Suprapubic skin (tissue), 4 donors: ENCODE data around the gene ZC3HAV1. TPM values are rescaled to one million over a fixed set of nuclear protein-coding genes. Genes with fewer than 3 reads are reported as not detected.

Experiments used
- DNase-seq, 2 donors: peaks; one replicate each; pipeline ENCODE4 v3.0.0-alpha.2; 2019; ENCODE audit warnings: low spot score in 2 of 2
- H3K27ac ChIP-seq: fragments of 200-600 bp; sonication (generic); one replicate; pipeline ENCODE4 v1.5.1; 2019
- H3K27me3 ChIP-seq: fragments of 200-600 bp; sonication (generic); one replicate; pipeline ENCODE4 v1.5.1; 2019
- H3K36me3 ChIP-seq: fragments of 200-600 bp; sonication (generic); one replicate; pipeline ENCODE4 v1.5.1; 2019
- H3K4me1 ChIP-seq: fragments of 200-600 bp; sonication (generic); one replicate; pipeline ENCODE4 v1.5.1; 2019
- H3K4me3 ChIP-seq: fragments of 200-600 bp; sonication (generic); one replicate; pipeline ENCODE4 v1.5.1; 2019; ENCODE audit warnings: mild to moderate bottlenecking
- H3K9me3 ChIP-seq: fragments of 200-600 bp; sonication (generic); one replicate; pipeline ENCODE4 v1.5.1; 2019
- EP300 ChIP-seq: sonication (generic); formaldehyde crosslinking; IDR thresholded peaks from one replicate; pipeline ENCODE4 v1.6.1; 2017; ENCODE audit warnings: antibody characterized with exemption
- POLR2A ChIP-seq, 2 donors: fragments of 450-650 bp; IDR thresholded peaks; one replicate each; pipeline ENCODE4 v1.6.1; 2017; ENCODE audit warnings: antibody characterized with exemption in 2 of 2, mild to moderate bottlenecking in 2 of 2, moderate library complexity in 2 of 2
- POLR2AphosphoS5 ChIP-seq, 3 donors: sonication (generic); formaldehyde crosslinking; IDR thresholded peaks; one replicate each; pipeline ENCODE4 v1.6.1; 2017; ENCODE audit warnings: antibody characterized with exemption in 3 of 3
- WGBS: methylation state at CpG from one replicate; pipeline ENCODE4 v1.1.5; 2018; 5-methylcytosine and 5-hydroxymethylcytosine counted together
- total RNA-seq, 4 donors: library from RNA; depleted of rRNA; stranded (reverse); fragments of >200 nt; gene quantifications; one replicate each; pipeline ENCODE4 v1.1.0, GENCODE V29; 2016
- TF ChIP-seq, protein P1 (sequence below), 2 donors: fragments of 200-600 bp in 1 of 2; fragments of 450-650 bp in 1 of 2; sonication (generic) in 1 of 2; IDR thresholded peaks; one replicate each; pipeline ENCODE4 v1.5.1; 2016 to 2019; ENCODE audit warnings: antibody characterized with exemption in 2 of 2, mild to moderate bottlenecking in 1 of 2, moderate library complexity in 1 of 2

ZC3HAV1 gene
- total RNA-seq, 4 donors from 2014 or later: 27.0 to 34.4 (median 29.8) TPM

DNA sequence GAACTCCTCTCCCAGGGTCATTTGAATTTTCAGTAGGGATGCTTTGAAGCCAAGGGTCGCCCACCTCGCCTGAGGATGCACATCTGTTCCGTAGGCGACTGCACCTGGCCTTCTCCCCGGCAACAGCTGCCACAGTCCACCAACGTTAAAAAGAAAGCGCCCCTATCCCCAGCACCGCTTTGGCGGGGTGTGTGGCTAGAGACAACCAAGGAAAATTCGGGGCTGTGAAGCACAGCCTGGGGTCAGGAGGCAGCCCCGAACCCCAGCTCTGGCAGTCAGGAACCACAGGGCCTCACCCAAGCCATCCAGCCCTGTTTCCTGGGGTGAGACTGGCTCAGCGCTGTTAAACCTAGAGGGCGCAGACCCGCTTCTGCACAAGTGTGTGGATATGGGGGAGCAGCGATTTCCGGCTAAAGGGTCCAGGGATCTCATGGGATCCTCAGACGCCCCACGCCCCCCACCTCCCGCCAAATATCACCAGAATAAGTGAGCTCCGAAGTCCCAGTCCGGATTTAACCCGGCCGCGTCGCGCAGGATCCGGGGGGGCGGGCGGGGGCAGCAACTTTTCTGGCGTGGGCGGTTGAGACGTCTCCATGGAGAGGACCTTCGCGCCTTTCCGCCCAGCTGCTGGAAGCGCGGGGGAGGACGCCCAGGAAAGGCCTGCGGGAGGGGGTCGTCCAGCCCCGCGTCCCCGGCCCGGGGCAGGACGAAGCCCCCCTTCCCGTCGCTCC is 74.5 kb downstream of the ZC3HAV1 start:
- WGBS: 6% methylated on average over 35 of the region's 47 CpGs
- peak in 1 of 2 donors; percentile 62 for DNase-seq
- Histone ChIP-seq H3K36me3 (peaks cover 5% of the 10 kb centered on the region), H3K4me3 (peak overlapping the region; percentile 85), H3K4me1 (peaks cover 39% of the 10 kb centered on the region), H3K27me3 (no peaks in the 10 kb centered on the region), H3K27ac (peak overlapping the region; percentile 83), H3K9me3 (no peaks in the 10 kb centered on the region)
- TF ChIP-seq, protein P1, sequence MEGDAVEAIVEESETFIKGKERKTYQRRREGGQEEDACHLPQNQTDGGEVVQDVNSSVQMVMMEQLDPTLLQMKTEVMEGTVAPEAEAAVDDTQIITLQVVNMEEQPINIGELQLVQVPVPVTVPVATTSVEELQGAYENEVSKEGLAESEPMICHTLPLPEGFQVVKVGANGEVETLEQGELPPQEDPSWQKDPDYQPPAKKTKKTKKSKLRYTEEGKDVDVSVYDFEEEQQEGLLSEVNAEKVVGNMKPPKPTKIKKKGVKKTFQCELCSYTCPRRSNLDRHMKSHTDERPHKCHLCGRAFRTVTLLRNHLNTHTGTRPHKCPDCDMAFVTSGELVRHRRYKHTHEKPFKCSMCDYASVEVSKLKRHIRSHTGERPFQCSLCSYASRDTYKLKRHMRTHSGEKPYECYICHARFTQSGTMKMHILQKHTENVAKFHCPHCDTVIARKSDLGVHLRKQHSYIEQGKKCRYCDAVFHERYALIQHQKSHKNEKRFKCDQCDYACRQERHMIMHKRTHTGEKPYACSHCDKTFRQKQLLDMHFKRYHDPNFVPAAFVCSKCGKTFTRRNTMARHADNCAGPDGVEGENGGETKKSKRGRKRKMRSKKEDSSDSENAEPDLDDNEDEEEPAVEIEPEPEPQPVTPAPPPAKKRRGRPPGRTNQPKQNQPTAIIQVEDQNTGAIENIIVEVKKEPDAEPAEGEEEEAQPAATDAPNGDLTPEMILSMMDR (IDR thresholded peaks at IDR 0.05): no peak
- no peak for TF ChIP-seq POLR2A (IDR thresholded peaks at IDR 0.05)
- no peak for TF ChIP-seq EP300
- no peak for TF ChIP-seq POLR2AphosphoS5 (IDR thresholded peaks at IDR 0.05)

GRCh38 chr7:139034336-139034735 is 75.2 kb downstream of the ZC3HAV1 start:
- 76% methylated on average over 5 of the region's 5 CpGs for WGBS
- DNase-seq: no peak
- H3K27me3 ChIP-seq: no peaks in the 10 kb centered on the region
- H3K4me3 ChIP-seq: peak overlapping the region; percentile 85
- TF ChIP-seq, protein P1 (IDR thresholded peaks at IDR 0.05): no peak
- TF ChIP-seq POLR2A (IDR thresholded peaks at IDR 0.05): no peak
- no peak for TF ChIP-seq EP300
- no peak for TF ChIP-seq POLR2AphosphoS5 (IDR thresholded peaks at IDR 0.05)
- peaks cover 39% of the 10 kb centered on the region for H3K4me1 ChIP-seq
- no peaks in the 10 kb centered on the region for H3K9me3 ChIP-seq
- H3K27ac ChIP-seq: no peak overlapping the region
- H3K36me3 ChIP-seq: peaks cover 11% of the 10 kb centered on the region

DNA sequence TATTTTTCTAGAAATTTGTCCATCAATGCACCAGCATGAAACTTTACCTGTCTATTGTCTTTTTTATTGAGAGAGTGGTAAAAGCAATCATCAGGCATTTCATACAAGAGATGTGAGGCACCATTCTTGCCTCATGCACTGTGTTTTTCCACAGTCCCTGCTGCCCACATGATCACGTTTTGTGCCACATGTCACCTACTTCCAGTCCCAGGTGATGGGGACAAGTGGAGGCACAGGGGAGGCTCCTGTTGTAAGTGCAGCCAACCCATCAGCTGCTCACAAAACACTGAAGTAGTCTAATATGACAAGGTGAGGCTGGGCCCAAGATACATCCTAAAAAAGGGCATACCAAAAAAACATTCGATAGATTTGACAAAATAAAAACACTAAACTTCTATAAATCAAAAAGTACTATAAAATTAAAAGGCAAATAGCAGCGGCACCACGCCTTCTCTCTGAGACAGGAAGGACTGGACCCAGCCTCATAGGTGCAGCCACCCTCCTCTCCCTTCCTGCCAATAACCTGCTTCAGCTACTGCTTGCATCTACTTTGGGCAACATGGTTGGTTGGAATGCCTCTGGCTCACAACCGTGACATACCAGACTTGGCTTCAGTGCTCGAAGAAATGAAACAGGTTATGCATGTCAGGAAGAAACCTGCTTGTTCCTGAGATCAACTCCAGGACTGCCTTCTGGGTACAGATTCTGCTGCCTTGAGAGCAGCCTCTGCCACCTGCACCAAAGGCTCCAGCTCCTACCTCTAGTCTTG is 76.0 kb downstream of the ZC3HAV1 start:
- TF ChIP-seq POLR2AphosphoS5 (IDR thresholded peaks at IDR 0.05) (no peak), POLR2A (IDR thresholded peaks at IDR 0.05) (no peak), EP300 (no peak)
- TF ChIP-seq, protein P1 (IDR thresholded peaks at IDR 0.05): no peak
- DNase-seq: no peak
- peaks cover 39% of the 10 kb centered on the region for H3K4me1 ChIP-seq
- peak overlapping the region; percentile 9 for H3K27ac ChIP-seq
- peaks cover 19% of the 10 kb centered on the region for H3K36me3 ChIP-seq
- no peaks in the 10 kb centered on the region for H3K9me3 ChIP-seq
- 42% methylated on average over 6 of the region's 6 CpGs for WGBS
- H3K27me3 ChIP-seq: no peaks in the 10 kb centered on the region
- no peak overlapping the region for H3K4me3 ChIP-seq

- H3K27ac ChIP-seq: no peak overlapping the region
- H3K27me3 ChIP-seq: no peaks in the 10 kb centered on the region
- no peak for TF ChIP-seq POLR2AphosphoS5 (IDR thresholded peaks at IDR 0.05)
- TF ChIP-seq EP300: no peak
- TF ChIP-seq POLR2A (IDR thresholded peaks at IDR 0.05): no peak
- TF ChIP-seq, protein P1 (IDR thresholded peaks at IDR 0.05): no peak
- peaks cover 39% of the 10 kb centered on the region for H3K4me1 ChIP-seq
- peaks cover 29% of the 10 kb centered on the region for H3K36me3 ChIP-seq
- H3K4me3 ChIP-seq: no peak overlapping the region
- H3K9me3 ChIP-seq: no peaks in the 10 kb centered on the region
- 96% methylated on average over 4 of the region's 4 CpGs for WGBS
- DNase-seq: no peak
Measured at GRCh38 chr7:139032473-139032872, 77.0 kb downstream of the ZC3HAV1 start.

GRCh38 chr7:139029353-139029752 is 80.2 kb downstream of the ZC3HAV1 start:
- Histone ChIP-seq H3K27me3 (no peaks in the 10 kb centered on the region), H3K4me3 (no peak overlapping the region), H3K9me3 (no peaks in the 10 kb centered on the region), H3K36me3 (peaks cover 53% of the 10 kb centered on the region), H3K27ac (no peak overlapping the region), H3K4me1 (peaks cover 11% of the 10 kb centered on the region)
- no peak for DNase-seq
- TF ChIP-seq, protein P1 (IDR thresholded peaks at IDR 0.05): no peak
- TF ChIP-seq EP300: no peak
- TF ChIP-seq POLR2AphosphoS5 (IDR thresholded peaks at IDR 0.05): no peak
- no peak for TF ChIP-seq POLR2A (IDR thresholded peaks at IDR 0.05)
- 95% methylated on average over 3 of the region's 3 CpGs for WGBS
